Vagina (tissue), 2 donors: ENCODE results near the gene PAPPA2. TPM values are rescaled to one million over a fixed set of nuclear protein-coding genes. Genes with fewer than 3 reads are reported as not detected.
"Not testable (repeated sequence)": the region's sequence is repeated elsewhere in the genome, so short reads cannot be mapped to it uniquely, and the experiment has no call there.

Experiments used
- DNase-seq, 2 donors: peaks; one replicate each; pipeline ENCODE4 v3.0.0-alpha.2; 2017; ENCODE audit errors: extremely low spot score in 2 of 2
- H3K27ac ChIP-seq: fragments of 200-600 bp; sonication (generic); one replicate; pipeline ENCODE4 v1.5.1; 2019
- H3K27me3 ChIP-seq: fragments of 200-600 bp; sonication (generic); one replicate; pipeline ENCODE4 v1.5.1; 2019
- H3K36me3 ChIP-seq, 2 donors: fragments of 200-600 bp; sonication (generic); one replicate each; pipeline ENCODE4 v1.5.1; 2017 to 2019
- H3K4me1 ChIP-seq: fragments of 200-600 bp; sonication (generic); one replicate; pipeline ENCODE4 v1.5.1; 2019
- H3K4me3 ChIP-seq, 2 donors: fragments of 200-600 bp; sonication (generic); 1 replicate in 1 of 2; 2 replicates in 1 of 2; pipeline ENCODE4 v1.5.1; 2016 to 2019
- H3K9me3 ChIP-seq: fragments of 200-600 bp; sonication (generic); one replicate; pipeline ENCODE4 v1.5.1; 2019
- POLR2A ChIP-seq, 2 donors: fragments of 450-650 bp; IDR thresholded peaks; one replicate each; pipeline ENCODE4 v1.6.1; 2017; ENCODE audit warnings: antibody characterized with exemption in 2 of 2, mild to moderate bottlenecking in 2 of 2, moderate library complexity in 2 of 2
- POLR2AphosphoS5 ChIP-seq, 2 donors: sonication (generic); formaldehyde crosslinking; IDR thresholded peaks; one replicate each; pipeline ENCODE4 v1.9.0; 2017; ENCODE audit warnings: antibody characterized with exemption in 2 of 2, mild to moderate bottlenecking in 2 of 2, low read depth in 1 of 2; ENCODE audit not compliant: insufficient read depth in 1 of 2
- intact Hi-C: fragments of 100-400 bp; cut with DNase I; formaldehyde crosslinking; loops from one replicate; pipeline ENCODE4 v1.15.1; 2023
- total RNA-seq: library from RNA; depleted of rRNA; stranded (reverse); fragments of >200 nt; gene quantifications from one replicate; pipeline ENCODE4 v1.2.3, GENCODE V29; 2016
- TF ChIP-seq, protein P1 (sequence below), 3 experiments: fragments of 450-650 bp in 2 of 3; fragments of 200-600 bp in 1 of 3; sonication (generic) in 1 of 3; IDR thresholded peaks; one replicate each; pipeline ENCODE4 v1.5.1; 2017 to 2019; ENCODE audit warnings: antibody characterized with exemption in 3 of 3, mild to moderate bottlenecking in 2 of 3, moderate library complexity in 2 of 3

Gene PAPPA2
- total RNA-seq, 1 donor from 2014 or later = 0.25 TPM

DNA sequence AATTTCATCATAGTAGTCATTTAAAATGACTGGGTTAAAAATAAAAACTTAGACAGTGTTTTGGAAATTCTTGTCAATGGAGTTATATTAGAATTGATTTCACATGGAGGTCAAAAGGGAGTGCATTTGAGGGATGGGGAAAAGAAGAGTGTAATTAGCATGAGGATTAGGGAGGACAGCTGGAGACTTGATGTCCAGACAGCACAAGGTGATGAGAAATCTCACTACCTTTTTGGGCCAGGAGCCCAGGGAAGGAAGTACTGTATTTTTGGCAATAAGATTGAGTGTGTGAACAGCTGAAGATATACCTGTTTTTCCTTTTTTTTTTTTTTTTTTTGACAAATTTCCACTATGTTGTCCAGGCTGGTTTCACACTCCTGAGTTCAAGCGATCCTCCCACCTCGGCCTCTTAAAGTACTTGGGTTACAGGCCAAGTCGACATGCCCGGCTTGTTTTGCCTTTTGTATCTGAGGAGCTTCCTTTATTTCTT lies 163.6 kb downstream of the PAPPA2 start:
- no peaks in the 10 kb centered on the region for H3K9me3 ChIP-seq
- no peaks in the 10 kb centered on the region for H3K4me1 ChIP-seq
- intact Hi-C loops = no loop called here
- no peak overlapping the region for H3K4me3 ChIP-seq
- no peak overlapping the region for H3K27ac ChIP-seq
- TF ChIP-seq, protein P1, sequence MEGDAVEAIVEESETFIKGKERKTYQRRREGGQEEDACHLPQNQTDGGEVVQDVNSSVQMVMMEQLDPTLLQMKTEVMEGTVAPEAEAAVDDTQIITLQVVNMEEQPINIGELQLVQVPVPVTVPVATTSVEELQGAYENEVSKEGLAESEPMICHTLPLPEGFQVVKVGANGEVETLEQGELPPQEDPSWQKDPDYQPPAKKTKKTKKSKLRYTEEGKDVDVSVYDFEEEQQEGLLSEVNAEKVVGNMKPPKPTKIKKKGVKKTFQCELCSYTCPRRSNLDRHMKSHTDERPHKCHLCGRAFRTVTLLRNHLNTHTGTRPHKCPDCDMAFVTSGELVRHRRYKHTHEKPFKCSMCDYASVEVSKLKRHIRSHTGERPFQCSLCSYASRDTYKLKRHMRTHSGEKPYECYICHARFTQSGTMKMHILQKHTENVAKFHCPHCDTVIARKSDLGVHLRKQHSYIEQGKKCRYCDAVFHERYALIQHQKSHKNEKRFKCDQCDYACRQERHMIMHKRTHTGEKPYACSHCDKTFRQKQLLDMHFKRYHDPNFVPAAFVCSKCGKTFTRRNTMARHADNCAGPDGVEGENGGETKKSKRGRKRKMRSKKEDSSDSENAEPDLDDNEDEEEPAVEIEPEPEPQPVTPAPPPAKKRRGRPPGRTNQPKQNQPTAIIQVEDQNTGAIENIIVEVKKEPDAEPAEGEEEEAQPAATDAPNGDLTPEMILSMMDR (IDR thresholded peaks at IDR 0.05) = no peak
- TF ChIP-seq POLR2A (IDR thresholded peaks at IDR 0.05) (no peak), POLR2AphosphoS5 (IDR thresholded peaks at IDR 0.05; ENCODE audit: insufficient read depth in 1 of 2, low read depth in 1 of 2) (no peak)
- H3K27me3 ChIP-seq = no peaks in the 10 kb centered on the region
- DNase-seq = no peak
- no peaks in the 10 kb centered on the region for H3K36me3 ChIP-seq

- intact Hi-C loops = no loop called here
Observed at GRCh38 chr1:176628775-176629174, 165.8 kb downstream of the PAPPA2 start.

DNA sequence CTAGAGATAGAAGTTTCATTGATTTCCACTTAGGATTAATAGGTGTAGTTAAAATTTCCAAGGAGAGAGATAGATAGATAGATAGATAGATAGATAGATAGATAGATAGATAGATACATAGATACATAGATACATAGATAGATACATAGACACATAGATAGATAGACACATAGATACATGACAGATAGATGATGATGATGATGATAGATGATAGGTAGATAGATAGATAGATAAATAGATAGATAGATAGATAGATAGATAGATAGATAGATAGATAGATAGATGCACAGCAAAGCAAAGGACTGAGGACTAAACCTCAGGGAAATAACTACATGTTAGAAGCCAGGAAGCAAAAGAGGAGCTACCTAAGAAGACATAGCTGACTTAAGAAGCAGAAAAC lies 171.8 kb downstream of the PAPPA2 start:
- H3K27ac ChIP-seq, H3K27me3 ChIP-seq, H3K9me3 ChIP-seq, H3K4me3 ChIP-seq, DNase-seq, H3K4me1 ChIP-seq, H3K36me3 ChIP-seq: not testable (repeated sequence)
- intact Hi-C loops = loop anchor here (10.0 kb wide), 1 partner anchor 1540 kb away; no protein-coding TSS in a partner anchor

More at GRCh38 chr1:176628775-176629174, 165.8 kb downstream of the PAPPA2 start:
- H3K9me3 ChIP-seq = no peaks in the 10 kb centered on the region
- no peaks in the 10 kb centered on the region for H3K4me1 ChIP-seq
- no peak for DNase-seq
- no peaks in the 10 kb centered on the region for H3K36me3 ChIP-seq
- no peak overlapping the region for H3K27ac ChIP-seq
- H3K4me3 ChIP-seq = no peak overlapping the region
- no peaks in the 10 kb centered on the region for H3K27me3 ChIP-seq
- TF ChIP-seq POLR2AphosphoS5 (IDR thresholded peaks at IDR 0.05; ENCODE audit: insufficient read depth in 1 of 2, low read depth in 1 of 2) (no peak), POLR2A (IDR thresholded peaks at IDR 0.05) (no peak)
- TF ChIP-seq, protein P1 (IDR thresholded peaks at IDR 0.05) = no peak

- Histone ChIP-seq H3K4me3 (no peak overlapping the region), H3K9me3 (no peaks in the 10 kb centered on the region), H3K27ac (no peak overlapping the region), H3K4me1 (no peaks in the 10 kb centered on the region), H3K27me3 (no peaks in the 10 kb centered on the region), H3K36me3 (no peaks in the 10 kb centered on the region)
- TF ChIP-seq, protein P1 (IDR thresholded peaks at IDR 0.05) = no peak
- TF ChIP-seq POLR2AphosphoS5 (IDR thresholded peaks at IDR 0.05; ENCODE audit: insufficient read depth in 1 of 2, low read depth in 1 of 2) = no peak
- no peak for TF ChIP-seq POLR2A (IDR thresholded peaks at IDR 0.05)
- intact Hi-C loops = loop anchor here (10.0 kb wide), 1 partner anchor 1544 kb away; no protein-coding TSS in a partner anchor
- DNase-seq = no peak
Observed at GRCh38 chr1:176638713-176639526, 175.9 kb downstream of the PAPPA2 start.

GRCh38 chr1:176643536-176643935 lies 180.6 kb downstream of the PAPPA2 start:
- Histone ChIP-seq H3K9me3 (no peaks in the 10 kb centered on the region), H3K36me3 (no peaks in the 10 kb centered on the region), H3K27ac (no peak overlapping the region), H3K4me3 (no peak overlapping the region), H3K27me3 (no peaks in the 10 kb centered on the region), H3K4me1 (no peaks in the 10 kb centered on the region)
- no peak for DNase-seq
- intact Hi-C loops = no loop called here
- no peak for TF ChIP-seq POLR2A (IDR thresholded peaks at IDR 0.05)
- TF ChIP-seq POLR2AphosphoS5 (IDR thresholded peaks at IDR 0.05; ENCODE audit: insufficient read depth in 1 of 2, low read depth in 1 of 2) = no peak
- TF ChIP-seq, protein P1 (IDR thresholded peaks at IDR 0.05) = no peak
